Measurements from ENCODE around the gene ZNRF3.
"Not testable (repeated sequence)": the region's sequence is repeated elsewhere in the genome, so short reads cannot be mapped to it uniquely, and the experiment has no call there.

Gene ZNRF3

DNA sequence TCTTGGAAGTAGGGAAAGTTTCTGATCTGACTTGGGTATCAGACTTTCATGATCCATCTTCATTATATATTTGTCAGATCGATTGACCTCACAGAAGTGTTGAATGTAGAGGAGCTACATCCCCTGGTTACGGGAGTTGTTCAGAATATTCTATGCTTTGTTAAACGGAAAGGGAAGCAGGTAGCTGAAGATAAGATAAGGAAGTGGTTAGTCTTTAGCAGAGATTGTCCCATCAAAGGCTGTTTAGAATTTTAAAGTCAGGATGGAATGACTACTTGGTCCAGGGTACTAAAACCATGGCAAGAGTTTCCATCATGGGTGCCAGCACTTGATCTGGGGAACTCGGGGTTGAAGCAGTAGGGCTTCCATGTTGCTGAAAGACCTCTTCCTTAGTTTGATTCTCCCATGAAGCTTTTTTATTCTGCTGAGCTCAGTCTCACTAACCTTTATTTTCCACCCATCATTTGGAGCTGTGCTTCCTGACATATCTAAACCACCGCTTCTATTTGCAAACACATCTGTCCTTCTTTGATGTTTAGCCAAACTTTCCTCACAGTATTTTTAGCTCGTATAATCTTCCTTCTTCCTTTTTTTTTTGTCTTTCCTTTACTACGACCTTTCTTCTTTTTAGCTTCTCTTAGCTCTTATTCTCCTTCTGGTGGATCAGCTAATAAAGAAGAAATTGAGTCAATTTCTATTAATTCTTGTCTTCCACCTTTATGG lies 182.3 kb downstream of the ZNRF3 start:
- no peak for DNase-seq (ENCODE audit: low spot score)

GRCh38 chr22:29069463-29069862 lies 186.1 kb downstream of the ZNRF3 start:
- DNase-seq (ENCODE audit: low spot score): no peak

GRCh38 chr22:29070490-29070889 lies 187.1 kb downstream of the ZNRF3 start:
- DNase-seq (ENCODE audit: low spot score): no peak

- no peak for DNase-seq (ENCODE audit: low spot score)
Observed at GRCh38 chr22:29071261-29072045, 188.1 kb downstream of the ZNRF3 start.

GRCh38 chr22:29072193-29072978 lies 189.0 kb downstream of the ZNRF3 start:
- peak; percentile 98 for DNase-seq (ENCODE audit: low spot score)

GRCh38 chr22:29072979-29073617 lies 189.7 kb downstream of the ZNRF3 start, which contains the start of gene KREMEN1:
Gene KREMEN1 (plus strand): TSS chr22:29073035. CDS start chr22:29073131, 96 bp downstream.
- DNase-seq (ENCODE audit: low spot score): no peak

DNA sequence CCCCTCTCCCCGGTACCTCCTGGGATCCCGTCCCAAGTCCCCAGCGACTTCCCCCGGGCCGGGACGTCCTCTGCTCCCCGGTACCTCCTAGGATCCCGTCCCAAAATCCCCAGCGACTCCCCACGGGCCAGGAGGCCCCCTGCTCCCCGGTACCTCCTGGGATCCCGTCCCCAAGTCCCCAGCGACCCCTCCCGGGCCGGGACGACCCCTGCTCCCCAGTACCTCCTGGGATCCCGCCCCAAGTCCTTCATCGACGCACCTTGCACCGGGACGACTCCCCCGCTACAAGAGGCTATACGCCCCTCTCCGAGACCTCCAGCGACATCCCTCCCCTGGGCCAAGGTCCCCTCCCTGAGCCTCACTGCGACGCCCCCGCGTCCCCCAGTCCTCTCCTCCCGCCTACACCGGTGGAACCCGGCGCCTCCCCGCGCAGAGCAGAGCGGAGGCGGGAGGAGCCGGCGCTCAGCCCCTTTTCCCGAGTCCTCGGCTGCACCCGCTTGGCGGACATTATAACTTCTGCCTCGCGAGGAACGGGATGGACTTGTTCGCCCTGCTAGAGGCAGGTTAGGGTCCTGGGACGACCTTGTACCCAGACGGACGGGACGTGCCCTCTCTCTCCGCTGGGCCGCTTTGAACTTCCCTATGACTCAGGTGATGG lies 190.4 kb downstream of the ZNRF3 start:
- peak; percentile 67 for DNase-seq (ENCODE audit: low spot score)

GRCh38 chr22:29074276-29074772 lies 191.0 kb downstream of the ZNRF3 start:
- DNase-seq (ENCODE audit: low spot score): no peak

GRCh38 chr22:29078036-29078868 lies 194.9 kb downstream of the ZNRF3 start:
- no peak for DNase-seq (ENCODE audit: low spot score)

- no peak for DNase-seq (ENCODE audit: low spot score)
Observed at GRCh38 chr22:29078869-29079207, 195.5 kb downstream of the ZNRF3 start.

DNA sequence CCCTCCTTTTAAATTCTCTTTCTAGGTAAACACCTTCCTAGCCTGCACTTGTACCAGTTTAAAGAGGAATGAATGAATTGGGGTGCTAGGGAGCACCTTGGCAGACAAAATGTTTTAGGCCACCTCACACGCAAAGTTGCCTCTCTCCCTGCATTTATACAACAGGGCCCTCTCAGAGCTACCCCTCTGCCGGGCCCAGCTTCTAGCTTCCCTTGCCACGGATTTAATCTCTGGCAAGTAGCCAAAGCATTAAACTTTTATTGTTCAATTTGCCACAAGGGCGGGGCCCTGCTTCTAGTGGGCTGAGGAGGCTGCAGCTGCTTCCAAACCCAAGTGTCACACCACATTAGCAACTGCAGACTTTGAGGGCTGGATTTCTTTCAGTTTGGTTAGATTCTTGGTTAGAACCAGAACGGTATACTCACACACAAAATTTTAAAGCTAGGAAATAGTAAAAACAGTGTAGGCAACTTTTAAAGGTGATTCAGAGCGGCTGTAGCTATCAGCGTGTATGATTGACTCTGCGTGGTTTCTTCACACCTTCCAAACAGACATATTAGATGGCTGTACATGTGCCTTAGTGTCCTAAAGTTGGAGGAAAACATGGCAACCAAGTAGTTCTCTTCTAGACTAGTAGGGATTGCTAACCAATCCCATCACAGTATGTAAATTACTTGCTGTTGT lies 196.0 kb downstream of the ZNRF3 start:
- DNase-seq (ENCODE audit: low spot score): peak; percentile 82

DNA sequence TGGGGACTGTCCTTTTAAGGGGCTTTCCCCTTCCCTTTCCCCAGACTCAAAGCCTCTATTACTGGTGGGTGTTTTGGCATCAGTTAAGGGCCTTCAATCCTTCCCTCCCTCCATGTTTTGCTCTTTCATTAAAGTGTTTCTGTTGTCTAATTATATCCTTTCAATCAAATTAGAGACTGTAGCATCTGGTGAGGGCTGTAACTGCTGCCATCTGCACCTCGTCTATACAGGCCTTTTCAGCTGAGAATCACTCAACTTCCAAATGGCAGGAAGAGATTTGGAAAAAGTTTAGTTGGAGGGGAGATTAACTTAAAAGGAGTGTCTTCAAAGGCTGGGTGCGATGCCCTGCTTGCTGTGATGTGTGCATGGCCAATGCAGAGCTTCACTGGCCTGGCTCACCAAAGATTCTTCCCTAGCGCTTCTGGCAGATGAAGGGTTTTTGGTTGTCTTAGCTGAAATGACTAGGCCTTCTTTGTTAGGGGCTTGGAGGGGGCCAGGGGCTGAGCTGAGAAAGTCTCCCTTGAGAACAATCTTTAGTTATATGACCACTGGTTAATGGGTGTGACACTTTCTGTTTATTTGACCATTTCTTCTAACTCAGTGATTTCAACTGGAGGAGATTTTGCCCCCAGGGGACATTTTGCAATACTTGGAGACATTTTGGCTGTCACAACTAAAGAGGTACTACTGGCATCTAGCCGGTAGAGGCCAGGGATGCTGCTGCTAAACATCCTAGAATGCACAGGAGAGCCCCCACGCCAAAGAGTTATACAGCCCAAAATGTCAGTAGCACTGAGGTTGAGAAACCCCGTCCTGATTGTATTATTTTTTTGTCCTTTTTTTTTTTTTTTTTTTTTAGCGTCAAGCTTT lies 197.0 kb downstream of the ZNRF3 start:
- peak; percentile 63 for DNase-seq (ENCODE audit: low spot score)

GRCh38 chr22:29081517-29082236 lies 198.3 kb downstream of the ZNRF3 start:
- DNase-seq (ENCODE audit: low spot score): no peak

DNA sequence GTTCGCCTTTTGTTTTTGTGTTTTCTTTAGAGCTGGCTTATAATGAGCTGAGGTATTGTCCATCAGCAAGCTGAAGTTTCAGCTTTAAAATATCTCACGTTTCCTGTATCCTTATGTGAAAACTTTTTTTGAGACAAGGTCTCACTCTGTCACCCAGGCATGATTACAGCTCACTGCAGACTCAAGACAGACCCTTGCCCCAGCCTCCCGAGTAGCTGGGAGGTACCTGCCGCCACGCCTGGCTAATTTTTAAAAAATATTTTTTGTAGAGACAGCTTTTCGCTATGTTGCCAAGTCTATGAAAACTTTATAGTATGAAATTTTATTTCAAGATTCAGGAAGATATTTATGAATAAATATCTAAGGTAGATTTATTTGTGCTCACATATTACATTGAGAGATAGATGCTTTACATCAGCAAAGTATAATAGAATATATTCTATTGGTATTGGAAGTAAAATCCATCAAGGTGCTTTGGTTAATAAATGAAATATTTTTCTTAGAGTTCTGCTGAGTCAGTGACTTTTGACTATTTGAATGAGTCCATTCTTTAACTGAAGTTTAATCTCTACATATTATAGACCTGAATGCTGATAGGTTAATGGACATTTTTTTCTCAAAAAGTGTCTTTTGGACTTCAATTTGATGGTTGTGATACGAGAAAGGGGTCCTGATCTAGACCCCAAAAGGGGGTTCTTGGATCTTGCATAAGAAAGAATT lies 199.6 kb downstream of the ZNRF3 start:
- DNase-seq (ENCODE audit: low spot score): no peak

DNA sequence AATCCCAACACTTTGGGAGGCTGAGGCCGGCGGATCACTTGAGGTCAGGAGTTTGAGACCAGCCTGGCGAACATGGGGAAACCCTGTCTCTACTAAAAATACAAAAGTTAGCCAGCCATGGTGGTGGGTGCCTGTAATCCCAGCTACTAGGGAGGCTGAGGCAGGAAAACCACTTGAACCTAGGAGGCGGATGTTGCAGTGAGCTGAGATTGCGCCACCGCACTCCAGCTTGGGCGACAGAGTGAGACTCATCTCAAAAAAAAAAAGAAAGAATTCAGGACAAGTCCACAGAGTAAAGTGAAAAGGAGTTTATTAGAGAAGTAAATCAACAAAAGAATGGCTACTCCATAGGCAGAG lies 200.2 kb downstream of the ZNRF3 start:
- DNase-seq (ENCODE audit: low spot score): not testable (repeated sequence)

DNA sequence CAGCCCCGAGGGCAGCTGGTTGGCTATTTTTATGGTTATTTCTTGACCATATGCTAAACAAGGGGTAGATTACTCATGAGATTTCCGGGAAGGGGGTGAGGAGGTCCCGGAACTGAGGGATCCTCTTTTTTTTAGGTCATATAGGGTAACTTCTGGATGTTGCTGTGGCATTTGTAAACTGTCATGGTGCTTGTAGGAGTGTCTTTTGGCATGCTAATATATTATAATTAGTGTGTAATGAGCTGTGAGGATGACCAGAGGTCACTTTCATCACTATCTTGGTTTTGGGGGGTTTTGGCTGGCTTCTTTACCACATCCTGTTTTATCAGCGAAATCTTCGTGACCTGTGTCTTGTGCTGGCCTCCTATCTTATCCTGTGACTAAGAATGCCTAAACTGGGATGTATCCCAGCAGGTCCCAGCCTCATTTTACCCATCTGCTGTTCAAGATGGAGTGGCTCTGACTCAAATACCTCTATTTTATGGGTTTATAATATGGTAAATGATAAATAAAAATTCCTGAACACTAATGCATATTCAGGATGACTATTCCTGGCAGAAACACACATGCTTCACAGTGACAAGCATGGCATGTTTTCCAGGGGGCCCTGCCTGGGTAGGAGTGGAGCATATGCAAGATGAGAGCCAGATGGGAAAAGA lies 200.7 kb downstream of the ZNRF3 start:
- no peak for DNase-seq (ENCODE audit: low spot score)

DNA sequence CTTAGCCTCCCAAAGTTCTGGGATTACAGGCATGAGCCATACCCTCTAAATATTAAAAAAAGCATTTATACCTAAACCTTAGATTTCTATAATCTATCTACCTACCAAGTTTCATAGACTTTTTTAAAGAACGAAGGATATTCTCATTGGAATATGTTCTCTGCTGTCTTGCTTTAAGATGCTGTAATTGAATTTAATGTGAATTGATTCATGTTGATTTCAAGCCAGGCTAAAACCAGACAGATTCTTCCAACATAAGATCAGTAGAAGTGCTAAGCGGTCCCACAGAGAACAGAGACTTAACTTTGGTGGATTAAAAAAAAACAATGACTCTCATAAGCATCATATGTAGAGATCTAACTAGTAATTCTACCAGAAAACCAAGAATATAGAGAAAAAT lies 203.6 kb downstream of the ZNRF3 start:
- DNase-seq (ENCODE audit: low spot score): no peak

Data from D341Med (cell line).